Panc1 (cell line): Measurements from ENCODE around the gene LUC7L2. TPM values are rescaled to one million over a fixed set of nuclear protein-coding genes. Genes with fewer than 3 reads are reported as not detected.

ENCODE experiments used
- ATAC-seq: fragments of 200-7000 bp; cut with Tn5 transposase; 2 replicates; pipeline ENCODE4 v1.9.1; 2020; ENCODE audit warnings: mild to moderate bottlenecking, moderate library complexity
- BruUV-seq: library from RNA; stranded (reverse); fragments of 400-500 nt; replicated peaks from 2 replicates; lab custom pipeline; 2021; lab: Mats Ljungman, UMichigan
- CTCF ChIA-PET: fragments of 300-600 bp; sonication (Branson Sonifier 250); formaldehyde crosslinking; loops from one replicate; lab custom pipeline; 2022; ENCODE audit warnings: antibody characterized with exemption; lab: Charles Lee
- POLR2A ChIA-PET: fragments of 300-600 bp; sonication (Branson Sonifier 250); formaldehyde crosslinking; loops from one replicate; lab custom pipeline; 2022; ENCODE audit warnings: antibody characterized with exemption; lab: Charles Lee
- DNase-seq: peaks from one replicate; pipeline ENCODE4 v3.0.0-alpha.2; 2010; ENCODE audit warnings: low read depth, low spot score
- H3K27ac ChIP-seq: 2 replicates; pipeline ENCODE4 v1.5.1; 2011; ENCODE audit warnings: mild to moderate bottlenecking, low read length, inconsistent platforms
- H3K27me3 ChIP-seq: fragments of 200-500 bp; sonication (Bioruptor generic); 2 replicates; pipeline ENCODE4 v1.6.0; 2014; ENCODE audit warnings: low read length, inconsistent platforms; ENCODE audit not compliant: control insufficient read depth, insufficient read depth
- H3K36me3 ChIP-seq: fragments of 200-500 bp; sonication (Bioruptor generic); 2 replicates; pipeline ENCODE4 v1.5.1; 2014; ENCODE audit warnings: inconsistent platforms, mild to moderate bottlenecking, low read length, moderate library complexity; ENCODE audit not compliant: control insufficient read depth, insufficient read depth
- H3K4me1 ChIP-seq: 2 replicates; pipeline ENCODE4 v1.5.1; 2011; ENCODE audit warnings: inconsistent platforms, mild to moderate bottlenecking, low read length, moderate library complexity; ENCODE audit not compliant: control insufficient read depth, insufficient read depth
- H3K4me3 ChIP-seq, 2 experiments: 2 replicates each; pipeline ENCODE4 v1.5.1; 2011 to 2012; ENCODE audit warnings: low read depth in 2 of 2, low read length in 2 of 2, mild to moderate bottlenecking in 2 of 2, inconsistent platforms in 1 of 2, moderate library complexity in 1 of 2
- H3K9me3 ChIP-seq: fragments of 200-500 bp; sonication (Bioruptor generic); 2 replicates; pipeline ENCODE4 v1.5.1; 2014; ENCODE audit warnings: low read depth, mild to moderate bottlenecking, inconsistent platforms, low read length, moderate library complexity; ENCODE audit not compliant: control insufficient read depth, insufficient read depth
- CTCF ChIP-seq: fragments of 450-650 bp; IDR thresholded peaks from 2 replicates; pipeline ENCODE4 v1.5.1; 2017; ENCODE audit warnings: mild to moderate bottlenecking
- POLR2AphosphoS5 ChIP-seq: IDR thresholded peaks from 2 replicates; pipeline ENCODE4 v1.6.1; 2012; ENCODE audit warnings: mild to moderate bottlenecking, low read depth, low read length, moderate library complexity
- REST ChIP-seq, 2 experiments: IDR thresholded peaks; 2 replicates each; pipeline ENCODE4 v1.6.1; 2011 to 2012; ENCODE audit warnings: low read depth in 2 of 2, control low read depth in 1 of 2, low read length in 1 of 2, mild to moderate bottlenecking in 1 of 2, moderate library complexity in 1 of 2; ENCODE audit not compliant: insufficient read depth in 1 of 2
- SIN3A ChIP-seq: IDR thresholded peaks from 2 replicates; pipeline ENCODE4 v1.6.1; 2012; ENCODE audit warnings: low read depth, mild to moderate bottlenecking, low read length, moderate library complexity, borderline replicate concordance; ENCODE audit not compliant: insufficient read depth
- TCF7L2 ChIP-seq: IDR thresholded peaks from 2 replicates; pipeline ENCODE4 v1.6.1; 2011; ENCODE audit warnings: mild to moderate bottlenecking, low read depth, low read length, inconsistent platforms
- in situ Hi-C: cut with HindIII; loops from 2 replicates; pipeline ENCODE4 v1.10.0; 2016; ENCODE audit warnings: low sequenced_read_pairs, low pct_unique_long_range_greater_than_20kb
- intact Hi-C: fragments of 100-400 bp; cut with micrococcal nuclease; formaldehyde crosslinking; loops from one replicate; pipeline ENCODE4 v1.10.0; 2022; ENCODE audit not compliant: unreplicated experiment
- total RNA-seq: library from RNA; stranded (reverse); gene quantifications from one replicate; pipeline ENCODE4 v1.2.1, GENCODE V29; 2021; ENCODE audit not compliant: unreplicated experiment

LUC7L2 gene
- total RNA-seq, 1 experiment from 2014 or later = 110 TPM

GRCh38 chr7:139450851-139451250 is 91.2 kb downstream of the LUC7L2 start:
- no peak for DNase-seq
- Histone ChIP-seq H3K9me3 (no peaks in the 10 kb centered on the region), H3K4me1 (no peaks in the 10 kb centered on the region), H3K27ac (no peak overlapping the region), H3K4me3 (no peak overlapping the region), H3K36me3 (no peaks in the 10 kb centered on the region), H3K27me3 (no peaks in the 10 kb centered on the region)
- no TSS peak for BruUV-seq
- no peak for TF ChIP-seq POLR2AphosphoS5
- in situ Hi-C loops (no loop called here), intact Hi-C loops (no loop called here)
- ChIA-PET POLR2A (no interaction called here), CTCF (no interaction called here)
- ATAC-seq = no peak

GRCh38 chr7:139451638-139452037 is 91.9 kb downstream of the LUC7L2 start:
- ChIA-PET CTCF (no interaction called here), POLR2A (no interaction called here)
- H3K9me3 ChIP-seq = no peaks in the 10 kb centered on the region
- DNase-seq (no peak), ATAC-seq (0 out of 2 replicates have a peak, but pooled peaks have one; percentile 39)
- no peaks in the 10 kb centered on the region for H3K27me3 ChIP-seq
- H3K36me3 ChIP-seq = no peaks in the 10 kb centered on the region
- H3K4me1 ChIP-seq = no peaks in the 10 kb centered on the region
- intact Hi-C loops = no loop called here
- in situ Hi-C loops = no loop called here
- TF ChIP-seq TCF7L2 (no peak), SIN3A (no peak), POLR2AphosphoS5 (no peak), REST (IDR thresholded peaks at IDR 0.05; ENCODE audit: insufficient read depth in 1 of 2, low read depth in 2 of 2, low read length in 1 of 2) (no peak), CTCF (no peak)
- no peak overlapping the region for H3K27ac ChIP-seq
- no peak overlapping the region for H3K4me3 ChIP-seq
- BruUV-seq = no TSS peak

GRCh38 chr7:139452958-139453672 is 93.4 kb downstream of the LUC7L2 start:
- H3K4me3 ChIP-seq = no peak overlapping the region
- intact Hi-C loops = no loop called here
- BruUV-seq = no TSS peak

More at GRCh38 chr7:139452958-139453672, 93.4 kb downstream of the LUC7L2 start:
- in situ Hi-C loops = no loop called here
- Histone ChIP-seq H3K36me3 (no peaks in the 10 kb centered on the region), H3K4me1 (no peaks in the 10 kb centered on the region), H3K27ac (no peak overlapping the region), H3K9me3 (no peaks in the 10 kb centered on the region), H3K27me3 (no peaks in the 10 kb centered on the region)
- ChIA-PET POLR2A (no interaction called here), CTCF (no interaction called here)
- DNase-seq (no peak), ATAC-seq (no peak)
- TF ChIP-seq SIN3A (no peak), POLR2AphosphoS5 (no peak), TCF7L2 (no peak), CTCF (no peak), REST (IDR thresholded peaks at IDR 0.05; ENCODE audit: insufficient read depth in 1 of 2, low read depth in 2 of 2, low read length in 1 of 2) (no peak)
